Measurements from ENCODE around the gene CSKMT.

DNA sequence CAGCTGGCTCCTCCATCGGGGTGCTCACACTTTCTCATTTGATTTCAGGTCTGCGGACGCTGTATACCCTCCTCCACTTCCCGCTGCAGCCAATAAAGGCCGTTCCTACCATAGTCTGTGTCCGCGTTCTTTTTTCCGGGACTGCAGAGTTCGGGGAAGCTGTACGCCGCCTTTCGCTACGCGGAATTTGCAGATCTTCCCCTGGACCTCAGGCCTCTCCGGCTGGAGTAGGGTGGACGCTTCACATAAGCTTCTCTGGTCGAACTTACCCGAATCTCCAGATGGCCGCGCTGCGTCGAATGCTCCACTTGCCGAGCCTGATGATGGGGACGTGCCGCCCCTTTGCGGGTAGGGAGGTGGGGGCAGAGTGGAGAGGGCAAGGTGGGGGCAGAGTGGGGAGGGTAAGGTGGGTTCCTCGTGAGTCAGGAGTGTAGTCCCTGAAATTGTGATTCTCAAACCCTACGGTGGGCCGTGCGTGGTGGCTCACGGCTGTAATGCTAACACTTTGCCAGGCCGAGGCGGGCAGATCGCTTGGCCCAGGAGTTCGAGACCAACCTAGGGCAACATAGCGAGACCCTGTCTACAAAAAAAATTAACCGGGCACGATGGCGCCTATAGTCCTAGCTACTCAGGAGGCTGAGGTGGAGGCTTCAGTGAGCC, 617 bp downstream of the CSKMT start:
- TF ChIP-seq, protein P1, sequence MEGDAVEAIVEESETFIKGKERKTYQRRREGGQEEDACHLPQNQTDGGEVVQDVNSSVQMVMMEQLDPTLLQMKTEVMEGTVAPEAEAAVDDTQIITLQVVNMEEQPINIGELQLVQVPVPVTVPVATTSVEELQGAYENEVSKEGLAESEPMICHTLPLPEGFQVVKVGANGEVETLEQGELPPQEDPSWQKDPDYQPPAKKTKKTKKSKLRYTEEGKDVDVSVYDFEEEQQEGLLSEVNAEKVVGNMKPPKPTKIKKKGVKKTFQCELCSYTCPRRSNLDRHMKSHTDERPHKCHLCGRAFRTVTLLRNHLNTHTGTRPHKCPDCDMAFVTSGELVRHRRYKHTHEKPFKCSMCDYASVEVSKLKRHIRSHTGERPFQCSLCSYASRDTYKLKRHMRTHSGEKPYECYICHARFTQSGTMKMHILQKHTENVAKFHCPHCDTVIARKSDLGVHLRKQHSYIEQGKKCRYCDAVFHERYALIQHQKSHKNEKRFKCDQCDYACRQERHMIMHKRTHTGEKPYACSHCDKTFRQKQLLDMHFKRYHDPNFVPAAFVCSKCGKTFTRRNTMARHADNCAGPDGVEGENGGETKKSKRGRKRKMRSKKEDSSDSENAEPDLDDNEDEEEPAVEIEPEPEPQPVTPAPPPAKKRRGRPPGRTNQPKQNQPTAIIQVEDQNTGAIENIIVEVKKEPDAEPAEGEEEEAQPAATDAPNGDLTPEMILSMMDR (IDR thresholded peaks at IDR 0.05): no peak
- no peak for TF ChIP-seq POLR2AphosphoS5 (IDR thresholded peaks at IDR 0.05)
